HepG2 (cell line): Measurements from ENCODE around the gene RASGRP2. TPM values are rescaled to one million over a fixed set of nuclear protein-coding genes. Genes with fewer than 3 reads are reported as not detected.

Source experiments
- ATAC-seq: fragments of 200-7000 bp; cut with Tn5 transposase; 3 replicates; pipeline ENCODE4 v1.9.1; 2020; ENCODE audit warnings: mild to moderate bottlenecking, moderate library complexity
- BruUV-seq: library from RNA; stranded (reverse); fragments of 400-500 nt; replicated peaks from 2 replicates; lab custom pipeline; 2021; lab: Mats Ljungman, UMichigan
- CTCF ChIA-PET: fragments of 300-600 bp; formaldehyde crosslinking; extraction: SDS; loops from one replicate; lab custom pipeline; 2021; ENCODE audit warnings: low total read pairs, inconsistent platforms, low intra/inter-chr PET ratio; lab: Yijun Ruan, JAX
- POLR2A ChIA-PET: fragments of 350-600 bp; sonication (Branson Sonifier 250); formaldehyde crosslinking; loops from one replicate; lab custom pipeline; 2020; ENCODE audit warnings: antibody characterized with exemption, inconsistent platforms; lab: Yijun Ruan, JAX
- DNase-seq: peaks from one replicate; pipeline ENCODE4 v3.0.0-alpha.2; 2015; ENCODE audit warnings: low spot score
- FAIRE-seq: peaks from 3 replicates; lab custom pipeline; 2011; peaks lifted over from hg19 to GRCh38; lab: Jason Lieb, UNC
- H2AFZ ChIP-seq: one replicate; pipeline ENCODE4 v1.6.1; 2011; ENCODE audit warnings: low read length, inconsistent platforms
- H3K27ac ChIP-seq: fragments of 300-600 bp; 3 replicates; pipeline ENCODE4 v1.8.0; 2011; ENCODE audit warnings: mixed run types, mild to moderate bottlenecking, mixed read lengths, low read length, inconsistent platforms; ENCODE audit not compliant: insufficient read depth; ENCODE audit errors: extremely low read length
- H3K27me3 ChIP-seq, 2 experiments: fragments of 200-600 bp in 1 of 2; 2 replicates in 1 of 2; 3 replicates in 1 of 2; pipeline versions ENCODE4 v1.6.0 to v1.8.0; 2011; ENCODE audit warnings: low read length in 2 of 2, mild to moderate bottlenecking in 2 of 2, moderate library complexity in 2 of 2, inconsistent platforms in 1 of 2; ENCODE audit not compliant: insufficient read depth in 2 of 2, control insufficient read depth in 1 of 2
- H3K36me3 ChIP-seq, 2 experiments: fragments of 200-600 bp in 1 of 2; replicated peaks in 1 of 2; 2 replicates in 1 of 2; 3 replicates in 1 of 2; pipeline versions ENCODE4 v1.5.1 to v1.8.0; 2011; ENCODE audit warnings: low read length in 2 of 2, inconsistent platforms in 1 of 2; ENCODE audit not compliant: insufficient read depth in 2 of 2, control insufficient read depth in 1 of 2
- H3K4me1 ChIP-seq: 2 replicates; pipeline ENCODE4 v1.5.1; 2012; ENCODE audit warnings: low read length, inconsistent platforms; ENCODE audit not compliant: insufficient read depth
- H3K4me2 ChIP-seq: 2 replicates; pipeline ENCODE4 v1.6.0; 2011; ENCODE audit warnings: low read depth, low read length, inconsistent platforms
- H3K4me3 ChIP-seq, 3 experiments: fragments of 200-600 bp in 1 of 3; sonication (generic), shearing (Covaris generic) in 1 of 3; replicated peaks in 1 of 3; 2 replicates each; pipeline ENCODE4 v1.5.1; 2011 to 2016; ENCODE audit warnings: low read length in 3 of 3, inconsistent platforms in 2 of 3, low read depth in 2 of 3, mild to moderate bottlenecking in 2 of 3, control low read depth in 1 of 3, mixed read lengths in 1 of 3; ENCODE audit not compliant: insufficient read depth in 1 of 3
- H3K79me2 ChIP-seq: one replicate; pipeline ENCODE4 v1.6.1; 2011; ENCODE audit warnings: low read length, inconsistent platforms; ENCODE audit not compliant: insufficient read depth
- H3K9ac ChIP-seq: 2 replicates; pipeline ENCODE4 v1.6.0; 2011; ENCODE audit warnings: mild to moderate bottlenecking, low read depth, low read length, inconsistent platforms; ENCODE audit not compliant: insufficient read depth
- H3K9me3 ChIP-seq: 2 replicates; pipeline ENCODE4 v1.5.1; 2012; ENCODE audit warnings: mild to moderate bottlenecking, low read length
- H4K20me1 ChIP-seq: 2 replicates; pipeline ENCODE4 v1.6.0; 2011; ENCODE audit warnings: inconsistent platforms, mild to moderate bottlenecking, low read length, moderate library complexity; ENCODE audit not compliant: insufficient read depth
- AHR ChIP-seq: IDR thresholded peaks from 2 replicates; pipeline ENCODE4 v1.6.1; 2018; ENCODE audit warnings: missing genetic modification reagents, missing compliant biosample characterization
- CHCHD3 ChIP-seq: sonication (generic); formaldehyde crosslinking; IDR thresholded peaks from 2 replicates; pipeline ENCODE4 v1.8.0; 2022; ENCODE audit warnings: mild to moderate bottlenecking, missing genetic modification reagents, moderate library complexity
- CSRNP2 ChIP-seq: sonication (generic); formaldehyde crosslinking; conservative IDR thresholded peaks from 2 replicates; pipeline ENCODE4 v1.8.0; 2022; ENCODE audit warnings: low read depth, missing genetic modification reagents
- DNMT1 ChIP-seq: sonication (generic); formaldehyde crosslinking; IDR thresholded peaks from 2 replicates; pipeline ENCODE4 v1.5.1; 2020; ENCODE audit warnings: mild to moderate bottlenecking, missing genetic modification reagents
- GMEB2 ChIP-seq: IDR thresholded peaks from 2 replicates; pipeline ENCODE4 v1.6.1; 2016; ENCODE audit warnings: missing biosample characterization, missing genetic modification reagents, low read depth
- GTF2F1 ChIP-seq: fragments of 150-350 bp; IDR thresholded peaks from 2 replicates; pipeline ENCODE4 v1.6.1; 2014; ENCODE audit warnings: low read length
- GTF3A ChIP-seq: sonication (generic); formaldehyde crosslinking; conservative IDR thresholded peaks from 2 replicates; pipeline ENCODE4 v1.4.0; 2020; ENCODE audit warnings: mild to moderate bottlenecking, missing genetic modification reagents
- KLF12 ChIP-seq: sonication (generic); formaldehyde crosslinking; IDR thresholded peaks from 2 replicates; pipeline ENCODE4 v1.4.0; 2020; ENCODE audit warnings: missing genetic modification reagents, borderline replicate concordance
- LBX2 ChIP-seq: sonication (generic); formaldehyde crosslinking; IDR thresholded peaks from 2 replicates; pipeline ENCODE4 v1.5.0; 2020; ENCODE audit warnings: missing genetic modification reagents, mild to moderate bottlenecking, borderline replicate concordance
- NKX3-1 ChIP-seq: sonication (generic); formaldehyde crosslinking; IDR thresholded peaks from 2 replicates; pipeline ENCODE4 v1.5.0; 2020; ENCODE audit warnings: missing genetic modification reagents
- NRL ChIP-seq: sonication (generic); formaldehyde crosslinking; IDR thresholded peaks from 2 replicates; pipeline ENCODE4 v1.5.0; 2020; ENCODE audit warnings: missing genetic modification reagents, mild to moderate bottlenecking, moderate library complexity, borderline replicate concordance
- POLR2AphosphoS5 ChIP-seq: IDR thresholded peaks from 2 replicates; pipeline ENCODE4 v1.6.1; 2012; ENCODE audit warnings: low read depth, low read length
- SP140L ChIP-seq: sonication (generic); formaldehyde crosslinking; IDR thresholded peaks from 2 replicates; pipeline ENCODE4 v1.4.0; 2020; ENCODE audit warnings: missing genetic modification reagents, borderline replicate concordance
- ZNF430 ChIP-seq: sonication (generic); formaldehyde crosslinking; IDR thresholded peaks from 2 replicates; pipeline ENCODE4 v1.9.0; 2021; ENCODE audit warnings: mild to moderate bottlenecking, missing genetic modification reagents
- ZSCAN30 ChIP-seq: sonication (generic); formaldehyde crosslinking; IDR thresholded peaks from 2 replicates; pipeline ENCODE4 v1.5.0; 2020; ENCODE audit warnings: mild to moderate bottlenecking, missing genetic modification reagents
- WGBS: methylation state at CpG from one replicate; pipeline ENCODE4 v1.1.6; 2017; ENCODE audit warnings: low lambda C conversion rate; 5-methylcytosine and 5-hydroxymethylcytosine counted together
- in situ Hi-C: cut with HindIII; loops from 2 replicates; pipeline ENCODE4 v1.10.0; 2017; ENCODE audit warnings: low pct_unique_long_range_greater_than_20kb; ENCODE audit not compliant: extremely low pct_ligation_motif_present
- intact Hi-C: fragments of 100-400 bp; cut with micrococcal nuclease; formaldehyde crosslinking; loops from one replicate; pipeline ENCODE4 v1.10.0; 2022; ENCODE audit not compliant: unreplicated experiment
- polyA plus RNA-seq, 8 experiments: library from polyadenylated mRNA; depleted of rRNA in 3 of 8; stranded (reverse) in 7 of 8; unstranded in 1 of 8; fragments of >200 nt; fragmentation: Illumina TruSeq in 4 of 8; extraction: Trizol in 4 of 8; gene quantifications; 2 replicates each; pipeline versions ENCODE4 v1.2.1 to v1.2.3, GENCODE V29; 2011 to 2016; ENCODE audit warnings: low read depth in 4 of 8, missing spikeins in 1 of 8, mixed read lengths in 1 of 8; ENCODE audit not compliant: insufficient read depth in 1 of 8
- total RNA-seq, 5 experiments: library from RNA; depleted of rRNA; stranded (reverse); fragments of >200 nt; fragmentation: Illumina TruSeq; extraction: Trizol; gene quantifications; 2 replicates each; pipeline ENCODE4 v1.2.3, GENCODE V29; 2016; ENCODE audit warnings: low read depth in 1 of 5

RASGRP2 gene
- total and polyA plus RNA-seq, 2 of the 13 experiments (the other 11 are each of a cell fraction or from before 2014, with no cell fraction given): 0.61 TPM; not detected in 1

GRCh38 chr11:64741375-64742086 is 2.4 kb downstream of the RASGRP2 start:
- FAIRE-seq (no peak), DNase-seq (no peak), ATAC-seq (no peak)
- Histone ChIP-seq H3K4me1 (peaks cover 26% of the 10 kb centered on the region), H4K20me1 (0 out of 2 replicates have a peak, but pooled peaks cover 3% of the 10 kb centered on the region), H3K9me3 (no peaks in the 10 kb centered on the region), H3K4me2 (no peak overlapping the region), H3K9ac (no peak overlapping the region), H2AFZ (no peak overlapping the region), H3K27me3 (peaks cover 13 to 69% of the 10 kb centered on the region in 2 experiments), H3K27ac (no peak overlapping the region), H3K79me2 (no peaks in the 10 kb centered on the region), H3K36me3 (no peaks in the 10 kb centered on the region), H3K4me3 (no peak overlapping the region; a peak in 1 of 6 replicates)
- no TSS peak for BruUV-seq
- 63% methylated on average over 19 of the region's 24 CpGs for WGBS
- in situ Hi-C loops: no loop called here
- TF ChIP-seq LBX2 (CRISPR knock-in tag): no peak
- TF ChIP-seq ZSCAN30: no peak
- TF ChIP-seq GTF2F1: no peak
- TF ChIP-seq NKX3-1 (CRISPR knock-in tag): no peak
- ChIA-PET CTCF (interaction anchor here (2.8 kb wide), 1 partner anchor 53 kb away, joined by 23 read pairs; no protein-coding TSS in a partner anchor), POLR2A (no interaction called here)
- intact Hi-C loops: no loop called here

GRCh38 chr11:64739871-64740270 is 4.1 kb downstream of the RASGRP2 start:
- CTCF ChIA-PET: no interaction called here
- intact Hi-C loops: no loop called here
- TF ChIP-seq CSRNP2 (CRISPR knock-in tag) (no peak), DNMT1 (CRISPR knock-in tag) (no peak), SP140L (CRISPR knock-in tag) (no peak), NRL (no peak), ZNF430 (CRISPR knock-in tag) (no peak), AHR (CRISPR knock-in tag) (no peak), KLF12 (CRISPR knock-in tag) (no peak), CHCHD3 (no peak), GTF3A (no peak), POLR2AphosphoS5 (no peak), GMEB2 (no peak)

More at GRCh38 chr11:64739871-64740270, 4.1 kb downstream of the RASGRP2 start:
- H3K79me2 ChIP-seq: no peaks in the 10 kb centered on the region
- no peaks in the 10 kb centered on the region for H3K9me3 ChIP-seq
- H3K27ac ChIP-seq: no peak overlapping the region
- no peak overlapping the region for H2AFZ ChIP-seq
- H3K4me3 ChIP-seq: no peak overlapping the region
- H3K4me1 ChIP-seq: peaks cover 37% of the 10 kb centered on the region
- DNase-seq (no peak), ATAC-seq (no peak), FAIRE-seq (no peak)
- BruUV-seq: no TSS peak
- H3K9ac ChIP-seq: no peak overlapping the region
- 0 out of 2 replicates have a peak, but pooled peaks cover 3% of the 10 kb centered on the region for H4K20me1 ChIP-seq
- WGBS: 49% methylated on average over 8 of the region's 12 CpGs
- POLR2A ChIA-PET: no interaction called here
- H3K36me3 ChIP-seq: no peaks in the 10 kb centered on the region
- in situ Hi-C loops: loop anchor here (5.0 kb wide), 1 partner anchor 63 kb away; no protein-coding TSS in a partner anchor
- H3K27me3 ChIP-seq: peaks cover 13 to 69% of the 10 kb centered on the region in 2 experiments
- no peak overlapping the region for H3K4me2 ChIP-seq
